HEK293 (cell line): Measurements from ENCODE around the gene NRSN2.
A peak's percentile ranks its signal among the peaks of the same experiment; 100 is the strongest.

Experiments used
- CTCF ChIA-PET: fragments of 350-600 bp; formaldehyde crosslinking; extraction: SDS; loops from one replicate; lab custom pipeline; 2021; ENCODE audit warnings: antibody characterized with exemption; lab: Yijun Ruan, JAX
- POLR2A ChIA-PET: fragments of 300-600 bp; formaldehyde crosslinking; extraction: SDS; loops from one replicate; lab custom pipeline; 2020; ENCODE audit warnings: antibody characterized with exemption, inconsistent platforms; lab: Yijun Ruan, JAX
- H3K27ac ChIP-seq: fragments of 200-500 bp; sonication (Bioruptor generic); 2 replicates; pipeline ENCODE4 v1.5.1; 2014; ENCODE audit warnings: low read depth, low read length, control low read depth, inconsistent platforms; ENCODE audit errors: extremely low read depth
- H3K36me3 ChIP-seq, 2 experiments: fragments of 200-500 bp in 1 of 2; sonication (Bioruptor generic) in 1 of 2; 1 replicate in 1 of 2; 2 replicates in 1 of 2; pipeline ENCODE4 v1.5.1; 2014 to 2017; ENCODE audit warnings: inconsistent platforms in 2 of 2, low read length in 2 of 2; ENCODE audit not compliant: control insufficient read depth in 2 of 2, insufficient read depth in 1 of 2
- H3K4me1 ChIP-seq: fragments of 200-500 bp; sonication (Bioruptor generic); 2 replicates; pipeline ENCODE4 v1.5.1; 2014; ENCODE audit warnings: mild to moderate bottlenecking, low read length, inconsistent platforms; ENCODE audit not compliant: control insufficient read depth, insufficient read depth
- H3K4me3 ChIP-seq: 2 replicates; pipeline ENCODE4 v1.5.1; 2011; ENCODE audit warnings: low read depth, mild to moderate bottlenecking, control low read depth, low read length, moderate library complexity
- H3K9me3 ChIP-seq: fragments of 200-500 bp; sonication (Bioruptor generic); 2 replicates; pipeline ENCODE4 v1.5.1; 2014; ENCODE audit warnings: low read depth, low read length, inconsistent platforms; ENCODE audit not compliant: control insufficient read depth, insufficient read depth
- BCL11B ChIP-seq: fragments of 450-650 bp; formaldehyde crosslinking; IDR thresholded peaks from 2 replicates; pipeline ENCODE4 v1.5.1; 2016; ENCODE audit warnings: low read depth, missing biosample characterization, missing genetic modification characterization
- CTCF ChIP-seq: fragments of 450-650 bp; formaldehyde crosslinking; IDR thresholded peaks from 2 replicates; pipeline ENCODE4 v1.5.1; 2016; ENCODE audit warnings: missing biosample characterization, missing genetic modification characterization
- GLI2 ChIP-seq: fragments of 450-650 bp; formaldehyde crosslinking; IDR thresholded peaks from 2 replicates; pipeline ENCODE4; 2017; ENCODE audit warnings: missing biosample characterization, missing genetic modification characterization, low read depth, borderline replicate concordance
- GLI4 ChIP-seq: fragments of 450-650 bp; formaldehyde crosslinking; IDR thresholded peaks from 2 replicates; pipeline ENCODE4 v1.5.1; 2016; ENCODE audit warnings: missing biosample characterization, missing genetic modification characterization
- KLF16 ChIP-seq: fragments of 450-650 bp; formaldehyde crosslinking; IDR thresholded peaks from 2 replicates; pipeline ENCODE4 v1.5.1; 2017; ENCODE audit warnings: missing biosample characterization, missing genetic modification characterization
- KLF8 ChIP-seq: fragments of 450-650 bp; formaldehyde crosslinking; IDR thresholded peaks from 2 replicates; pipeline ENCODE4 v1.5.1; 2016; ENCODE audit warnings: missing biosample characterization, missing genetic modification characterization
- MZF1 ChIP-seq: fragments of 450-650 bp; formaldehyde crosslinking; IDR thresholded peaks from 2 replicates; pipeline ENCODE4 v1.5.1; 2017; ENCODE audit warnings: missing biosample characterization, missing genetic modification characterization, borderline replicate concordance
- OVOL3 ChIP-seq: fragments of 450-650 bp; formaldehyde crosslinking; IDR thresholded peaks from 2 replicates; pipeline ENCODE4 v1.5.1; 2016; ENCODE audit warnings: missing biosample characterization, missing genetic modification characterization
- SETDB1 ChIP-seq: IDR thresholded peaks from one replicate; pipeline ENCODE4 v1.6.1; 2017; ENCODE audit warnings: mild to moderate bottlenecking, low read length, moderate library complexity, mixed read lengths; ENCODE audit not compliant: insufficient read length
- ZBTB17 ChIP-seq: fragments of 450-650 bp; formaldehyde crosslinking; IDR thresholded peaks from 2 replicates; pipeline ENCODE4 v1.5.1; 2016; ENCODE audit warnings: missing biosample characterization, missing genetic modification characterization
- ZFP37 ChIP-seq: fragments of 450-650 bp; formaldehyde crosslinking; IDR thresholded peaks from 2 replicates; pipeline ENCODE4 v1.5.1; 2016; ENCODE audit warnings: missing biosample characterization, missing genetic modification characterization
- ZFP41 ChIP-seq: fragments of 450-650 bp; formaldehyde crosslinking; IDR thresholded peaks from 2 replicates; pipeline ENCODE4 v1.5.1; 2016; ENCODE audit warnings: missing biosample characterization, missing genetic modification characterization, borderline replicate concordance
- ZNF175 ChIP-seq: fragments of 450-650 bp; formaldehyde crosslinking; IDR thresholded peaks from 2 replicates; pipeline ENCODE4 v1.5.1; 2016; ENCODE audit warnings: missing biosample characterization, missing genetic modification characterization
- ZNF311 ChIP-seq: fragments of 450-650 bp; formaldehyde crosslinking; IDR thresholded peaks from 2 replicates; pipeline ENCODE4 v1.5.1; 2017; ENCODE audit warnings: missing biosample characterization, missing genetic modification characterization, borderline replicate concordance
- ZNF324 ChIP-seq: fragments of 450-650 bp; formaldehyde crosslinking; IDR thresholded peaks from 2 replicates; pipeline ENCODE4 v1.5.1; 2016; ENCODE audit warnings: missing biosample characterization, missing genetic modification characterization
- ZNF362 ChIP-seq: fragments of 450-650 bp; formaldehyde crosslinking; IDR thresholded peaks from 2 replicates; pipeline ENCODE4 v1.5.1; 2016; ENCODE audit warnings: missing biosample characterization, missing genetic modification characterization
- ZNF426 ChIP-seq: fragments of 450-650 bp; formaldehyde crosslinking; IDR thresholded peaks from 2 replicates; pipeline ENCODE4 v1.5.1; 2017; ENCODE audit warnings: missing biosample characterization, missing genetic modification characterization, mild to moderate bottlenecking, inconsistent platforms, moderate library complexity
- ZNF473 ChIP-seq: fragments of 450-650 bp; formaldehyde crosslinking; IDR thresholded peaks from 2 replicates; pipeline ENCODE4 v1.5.1; 2017; ENCODE audit warnings: missing biosample characterization, missing genetic modification characterization
- ZNF514 ChIP-seq: fragments of 450-650 bp; formaldehyde crosslinking; IDR thresholded peaks from 2 replicates; pipeline ENCODE4 v1.5.1; 2016; ENCODE audit warnings: missing biosample characterization, missing genetic modification characterization
- ZNF530 ChIP-seq: fragments of 450-650 bp; formaldehyde crosslinking; IDR thresholded peaks from 2 replicates; pipeline ENCODE4 v1.5.1; 2016; ENCODE audit warnings: low read depth, missing biosample characterization, missing genetic modification characterization
- ZNF626 ChIP-seq: fragments of 450-650 bp; sonication (Bioruptor Pico); formaldehyde crosslinking; IDR thresholded peaks from 2 replicates; pipeline ENCODE4 v1.5.1; 2018; ENCODE audit warnings: missing biosample characterization, missing genetic modification characterization, inconsistent platforms
- ZNF639 ChIP-seq: fragments of 450-650 bp; formaldehyde crosslinking; IDR thresholded peaks from 2 replicates; pipeline ENCODE4 v1.5.1; 2016; ENCODE audit warnings: missing biosample characterization, missing genetic modification characterization
- ZNF677 ChIP-seq: fragments of 450-650 bp; IDR thresholded peaks from 2 replicates; pipeline ENCODE4 v1.5.0; 2018; ENCODE audit warnings: missing biosample characterization, mild to moderate bottlenecking, missing genetic modification characterization, moderate library complexity
- ZNF785 ChIP-seq: fragments of 450-650 bp; formaldehyde crosslinking; IDR thresholded peaks from 2 replicates; pipeline ENCODE4 v1.5.1; 2016; ENCODE audit warnings: missing biosample characterization, missing genetic modification characterization
- ZSCAN30 ChIP-seq: fragments of 450-650 bp; IDR thresholded peaks from 2 replicates; pipeline ENCODE4 v1.5.1; 2018; ENCODE audit warnings: missing biosample characterization, mild to moderate bottlenecking, missing genetic modification characterization, moderate library complexity
- ZSCAN4 ChIP-seq: fragments of 450-650 bp; formaldehyde crosslinking; IDR thresholded peaks from 2 replicates; pipeline ENCODE4 v1.5.1; 2017; ENCODE audit warnings: missing biosample characterization, missing genetic modification characterization
- TF ChIP-seq, protein P1 (sequence below): fragments of 450-650 bp; formaldehyde crosslinking; IDR thresholded peaks from 2 replicates; pipeline ENCODE4 v1.5.1; 2016; ENCODE audit warnings: missing biosample characterization, missing genetic modification characterization, borderline replicate concordance

The NRSN2 gene

GRCh38 chr20:380763-381580 is 34.1 kb downstream of the NRSN2 start (continued):
- TF ChIP-seq ZNF426 (tag by site-specific recombination) (no peak), ZNF530 (tag by site-specific recombination) (no peak), ZNF514 (tag by site-specific recombination) (no peak), ZFP41 (tag by site-specific recombination) (no peak), ZBTB17 (tag by site-specific recombination) (peak; percentile 89), ZNF626 (tag by site-specific recombination) (no peak), GLI4 (tag by site-specific recombination) (no peak)
- TF ChIP-seq, protein P1, sequence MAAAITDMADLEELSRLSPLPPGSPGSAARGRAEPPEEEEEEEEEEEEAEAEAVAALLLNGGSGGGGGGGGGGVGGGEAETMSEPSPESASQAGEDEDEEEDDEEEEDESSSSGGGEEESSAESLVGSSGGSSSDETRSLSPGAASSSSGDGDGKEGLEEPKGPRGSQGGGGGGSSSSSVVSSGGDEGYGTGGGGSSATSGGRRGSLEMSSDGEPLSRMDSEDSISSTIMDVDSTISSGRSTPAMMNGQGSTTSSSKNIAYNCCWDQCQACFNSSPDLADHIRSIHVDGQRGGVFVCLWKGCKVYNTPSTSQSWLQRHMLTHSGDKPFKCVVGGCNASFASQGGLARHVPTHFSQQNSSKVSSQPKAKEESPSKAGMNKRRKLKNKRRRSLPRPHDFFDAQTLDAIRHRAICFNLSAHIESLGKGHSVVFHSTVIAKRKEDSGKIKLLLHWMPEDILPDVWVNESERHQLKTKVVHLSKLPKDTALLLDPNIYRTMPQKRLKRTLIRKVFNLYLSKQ = no peak
- TF ChIP-seq, all 188 proteins: peak for 66

GRCh38 chr20:381581-382290 is 34.8 kb downstream of the NRSN2 start:
- Histone ChIP-seq H3K36me3 (no peaks in the 10 kb centered on the region; a peak in 1 of 3 replicates), H3K4me3 (peak overlapping the region; percentile 60), H3K9me3 (no peaks in the 10 kb centered on the region), H3K27ac (peak overlapping the region; percentile 87; the same call in 1 of the 2 replicates), H3K4me1 (peaks cover 9% of the 10 kb centered on the region; the same call in 1 of the 2 replicates)
- CTCF ChIA-PET = interaction anchor here (0.6 to 0.7 kb wide), 2 partner anchors 50 to 106 kb away, joined by 3 to 4 read pairs; no protein-coding TSS in a partner anchor
- POLR2A ChIA-PET = interaction anchor here (0.8 to 1.8 kb wide), 10 partner anchors 8 to 162 kb away, joined by 3 to 13 read pairs (median 5); partner anchors contain the start of genes CSNK2A1 and NRSN2
- TF ChIP-seq ZNF473 (tag by site-specific recombination) (no peak), ZFP37 (tag by site-specific recombination) (no peak), ZNF362 (tag by site-specific recombination) (no peak), ZSCAN4 (tag by site-specific recombination) (peak; percentile 84), CTCF (tag by site-specific recombination) (peak; percentile 43), KLF16 (no peak), KLF8 (tag by site-specific recombination) (peak; percentile 84), GLI4 (tag by site-specific recombination) (no peak), ZNF677 (tag by site-specific recombination) (no peak), BCL11B (no peak), ZNF311 (tag by site-specific recombination) (no peak), ZSCAN30 (tag by site-specific recombination) (peak; percentile 68; the same call in 1 of the 2 replicates), ZNF175 (tag by site-specific recombination) (no peak), OVOL3 (no peak), MZF1 (tag by site-specific recombination) (no peak), GLI2 (tag by site-specific recombination) (no peak), ZNF785 (tag by site-specific recombination) (no peak), ZNF324 (tag by site-specific recombination) (no peak), ZNF639 (tag by site-specific recombination) (no peak), SETDB1 (no peak)
